ENCODE data around the gene LDLRAD4. TPM values are rescaled to one million over a fixed set of nuclear protein-coding genes. Genes with fewer than 3 reads are reported as not detected.

LDLRAD4 gene
- total RNA-seq: 18.4 TPM
- long read RNA-seq, partial matches to known transcripts: 3 of 12 reads
- long read RNA-seq, other reads (novel, unspliced or antisense): 9 of 12 reads

DNA sequence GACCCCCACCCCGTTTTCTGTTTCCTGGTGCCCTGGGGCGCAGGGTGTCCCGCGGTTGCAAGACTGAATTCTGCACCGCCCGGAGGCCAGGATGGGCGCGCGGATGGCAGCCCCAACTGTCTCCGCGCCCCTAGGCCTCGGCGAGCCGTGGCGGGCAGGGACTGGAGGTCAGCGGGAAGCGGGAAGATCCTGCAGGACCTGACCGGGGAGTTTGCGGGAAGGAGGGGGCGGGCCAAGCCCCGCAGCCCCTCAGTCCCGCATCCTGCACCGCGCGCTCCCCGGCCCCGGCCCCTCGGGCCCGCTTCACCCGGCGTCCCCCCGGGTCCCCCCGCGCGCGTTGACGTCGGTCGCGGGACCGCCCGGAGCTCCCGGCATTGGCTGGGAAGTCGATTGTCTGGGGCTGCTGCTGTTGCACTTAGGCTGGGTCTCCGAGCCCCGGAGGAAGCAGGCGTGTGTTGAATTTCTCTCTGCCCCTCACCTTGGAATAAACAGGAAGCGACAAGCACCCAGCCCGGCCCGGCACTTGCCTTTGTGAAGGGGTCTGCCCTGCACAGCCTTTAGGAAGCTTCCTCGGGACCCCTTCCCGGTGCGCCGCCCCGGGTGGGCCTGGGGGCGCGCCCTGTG lies at the start of gene LDLRAD4:
LDLRAD4 (plus strand) TSS at position 393 of the 624 bp plus-strand sequence.
- ATAC-seq (peak; percentile 3), DNase-seq (no peak)
- Histone ChIP-seq H3K36me3 (no peaks in the 10 kb centered on the region), H3K4me3 (peak within 1 kb of the TSS; percentile 60), H3K4me1 (peaks cover 48% of the 10 kb centered on the region), H3K9me3 (no peaks in the 10 kb centered on the region), H3K27ac (peak within 1 kb of the TSS; percentile 76), H3K27me3 (peaks cover 4% of the 10 kb centered on the region)
- intact Hi-C loops (cut with DNase I): loop anchor here (5.0 kb wide), 1 partner anchor 309 kb away; no protein-coding TSS in a partner anchor
- TF ChIP-seq, protein P1, sequence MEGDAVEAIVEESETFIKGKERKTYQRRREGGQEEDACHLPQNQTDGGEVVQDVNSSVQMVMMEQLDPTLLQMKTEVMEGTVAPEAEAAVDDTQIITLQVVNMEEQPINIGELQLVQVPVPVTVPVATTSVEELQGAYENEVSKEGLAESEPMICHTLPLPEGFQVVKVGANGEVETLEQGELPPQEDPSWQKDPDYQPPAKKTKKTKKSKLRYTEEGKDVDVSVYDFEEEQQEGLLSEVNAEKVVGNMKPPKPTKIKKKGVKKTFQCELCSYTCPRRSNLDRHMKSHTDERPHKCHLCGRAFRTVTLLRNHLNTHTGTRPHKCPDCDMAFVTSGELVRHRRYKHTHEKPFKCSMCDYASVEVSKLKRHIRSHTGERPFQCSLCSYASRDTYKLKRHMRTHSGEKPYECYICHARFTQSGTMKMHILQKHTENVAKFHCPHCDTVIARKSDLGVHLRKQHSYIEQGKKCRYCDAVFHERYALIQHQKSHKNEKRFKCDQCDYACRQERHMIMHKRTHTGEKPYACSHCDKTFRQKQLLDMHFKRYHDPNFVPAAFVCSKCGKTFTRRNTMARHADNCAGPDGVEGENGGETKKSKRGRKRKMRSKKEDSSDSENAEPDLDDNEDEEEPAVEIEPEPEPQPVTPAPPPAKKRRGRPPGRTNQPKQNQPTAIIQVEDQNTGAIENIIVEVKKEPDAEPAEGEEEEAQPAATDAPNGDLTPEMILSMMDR (IDR thresholded peaks at IDR 0.05): no peak

DNA sequence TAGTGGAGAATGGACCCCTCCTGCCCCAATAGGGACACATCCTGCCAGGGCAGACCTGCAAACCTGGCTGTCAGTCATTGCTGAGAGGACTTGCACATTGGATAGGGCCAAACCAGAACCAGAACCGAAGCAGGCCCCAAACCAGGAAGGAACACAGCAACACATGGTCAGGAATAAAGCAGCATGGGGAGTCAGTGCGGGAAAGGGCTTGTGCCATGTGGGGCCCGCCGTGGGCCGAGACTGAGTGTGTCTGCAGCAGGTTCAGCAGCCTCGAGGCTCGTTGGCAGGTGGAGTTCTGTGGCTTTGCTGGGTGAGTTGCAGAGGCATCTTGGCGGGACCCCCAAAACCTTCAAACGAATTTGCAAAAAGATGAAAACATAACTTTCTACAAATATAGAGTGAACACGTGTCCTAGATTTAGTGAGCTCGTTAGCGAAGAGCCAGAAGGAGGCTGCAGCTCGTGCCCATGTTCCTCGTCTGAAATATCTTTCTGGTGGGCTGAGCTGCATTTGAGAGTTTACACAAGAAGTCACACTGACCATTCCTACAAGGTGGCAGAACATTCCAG lies 44.9 kb upstream of the LDLRAD4 start:
- DNase-seq (no peak), ATAC-seq (no peak)
- Histone ChIP-seq H3K4me1 (no peaks in the 10 kb centered on the region), H3K4me3 (no peak overlapping the region), H3K9me3 (no peaks in the 10 kb centered on the region), H3K27me3 (no peaks in the 10 kb centered on the region), H3K36me3 (no peaks in the 10 kb centered on the region), H3K27ac (no peak overlapping the region)
- intact Hi-C loops (cut with DNase I): no loop called here
- TF ChIP-seq, protein P1 (IDR thresholded peaks at IDR 0.05): no peak

DNA sequence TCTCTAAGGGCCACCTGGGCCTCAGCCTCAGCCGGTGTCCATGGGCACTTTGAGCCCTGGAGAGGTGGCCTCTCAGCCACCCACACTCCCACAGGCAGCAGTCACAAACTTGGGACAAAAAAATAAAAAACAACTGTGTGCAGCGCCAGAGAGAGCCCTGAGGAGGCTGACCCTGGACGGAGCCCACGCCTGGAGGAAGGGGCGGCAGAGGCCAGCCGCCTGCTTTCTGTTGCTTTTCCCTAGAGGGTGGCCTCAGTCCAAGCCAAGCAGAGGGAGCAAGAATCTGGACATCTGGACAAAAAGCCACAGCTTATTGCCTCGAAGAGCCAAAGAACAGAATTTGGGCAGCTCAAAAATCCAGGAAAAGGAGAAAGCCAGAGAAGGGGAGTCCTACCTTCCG lies 43.3 kb upstream of the LDLRAD4 start:
- TF ChIP-seq, protein P1 (IDR thresholded peaks at IDR 0.05): no peak
- Histone ChIP-seq H3K9me3 (no peaks in the 10 kb centered on the region), H3K4me3 (no peak overlapping the region), H3K36me3 (no peaks in the 10 kb centered on the region), H3K27me3 (no peaks in the 10 kb centered on the region), H3K4me1 (no peaks in the 10 kb centered on the region), H3K27ac (no peak overlapping the region)
- ATAC-seq (no peak), DNase-seq (no peak)
- intact Hi-C loops (cut with DNase I): no loop called here

DNA sequence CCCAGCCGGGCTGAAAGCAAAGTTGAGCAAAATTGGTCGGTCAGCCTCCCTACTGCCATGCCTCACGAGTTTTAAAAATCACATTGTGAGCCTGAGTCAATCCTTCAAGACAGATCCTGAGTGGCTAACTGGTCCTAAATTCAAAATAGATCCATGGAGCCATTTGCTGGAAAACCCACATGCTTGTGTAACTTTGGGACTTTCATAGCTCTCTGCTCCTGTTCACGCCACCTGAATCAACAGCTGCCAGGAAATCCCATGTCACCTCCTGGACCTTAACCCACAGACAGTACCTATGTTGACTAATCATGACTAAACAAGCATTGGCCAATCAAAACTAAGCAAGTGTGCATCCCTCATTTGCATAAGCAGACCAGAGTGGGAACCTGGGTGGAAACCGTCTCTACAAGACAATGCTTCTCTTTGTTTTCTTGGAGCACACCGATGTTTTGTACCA lies 42.8 kb upstream of the LDLRAD4 start:
- no peaks in the 10 kb centered on the region for H3K36me3 ChIP-seq
- no peak for DNase-seq
- TF ChIP-seq, protein P1 (IDR thresholded peaks at IDR 0.05): no peak
- no peaks in the 10 kb centered on the region for H3K9me3 ChIP-seq
- ATAC-seq: no peak
- H3K27me3 ChIP-seq: no peaks in the 10 kb centered on the region
- no peak overlapping the region for H3K27ac ChIP-seq
- no peak overlapping the region for H3K4me3 ChIP-seq
- no peaks in the 10 kb centered on the region for H3K4me1 ChIP-seq
- intact Hi-C loops (cut with DNase I): no loop called here

DNA sequence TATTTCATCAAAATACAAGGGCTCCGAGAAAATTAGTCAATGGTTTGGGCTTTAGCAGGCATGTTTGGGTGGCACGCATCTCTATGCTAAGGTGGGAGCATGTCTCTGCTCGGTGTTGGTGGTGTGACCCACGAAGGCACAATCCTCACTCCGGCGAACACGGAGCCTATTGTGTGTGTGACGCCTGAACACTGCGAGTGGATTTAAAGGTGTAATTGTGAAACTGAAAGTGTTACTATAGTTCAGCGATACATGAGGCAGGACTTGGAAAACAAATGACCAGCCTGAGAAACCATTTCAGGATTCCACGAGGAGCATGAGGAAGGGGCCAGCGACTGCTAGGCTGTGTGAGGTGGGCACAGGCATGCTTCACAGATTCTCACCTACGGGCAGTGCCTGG lies 41.7 kb upstream of the LDLRAD4 start:
- no peak overlapping the region for H3K4me3 ChIP-seq
- no peak overlapping the region for H3K27ac ChIP-seq
- H3K36me3 ChIP-seq: no peaks in the 10 kb centered on the region
- no peaks in the 10 kb centered on the region for H3K4me1 ChIP-seq
- DNase-seq: no peak
- no peak for ATAC-seq
- no peaks in the 10 kb centered on the region for H3K9me3 ChIP-seq
- TF ChIP-seq, protein P1 (IDR thresholded peaks at IDR 0.05): no peak
- intact Hi-C loops (cut with DNase I): no loop called here
- no peaks in the 10 kb centered on the region for H3K27me3 ChIP-seq

Data from upper lobe of right lung (tissue), 1 donor.